PC-3 (cell line): ENCODE measurements around the gene IMP3.

Experiments
- CTCF ChIP-seq: fragments of 300-600 bp; sonication (generic); conservative IDR thresholded peaks from 2 replicates; pipeline ENCODE4 v1.5.1; 2017; ENCODE audit warnings: antibody characterized with exemption, low read depth, mild to moderate bottlenecking, low read length
- EZH2phosphoT487 ChIP-seq: fragments of 300-600 bp; sonication (generic); IDR thresholded peaks from 2 replicates; pipeline ENCODE4 v1.6.1; 2018; ENCODE audit warnings: mild to moderate bottlenecking, antibody characterized with exemption, low read length, borderline replicate concordance

DNA sequence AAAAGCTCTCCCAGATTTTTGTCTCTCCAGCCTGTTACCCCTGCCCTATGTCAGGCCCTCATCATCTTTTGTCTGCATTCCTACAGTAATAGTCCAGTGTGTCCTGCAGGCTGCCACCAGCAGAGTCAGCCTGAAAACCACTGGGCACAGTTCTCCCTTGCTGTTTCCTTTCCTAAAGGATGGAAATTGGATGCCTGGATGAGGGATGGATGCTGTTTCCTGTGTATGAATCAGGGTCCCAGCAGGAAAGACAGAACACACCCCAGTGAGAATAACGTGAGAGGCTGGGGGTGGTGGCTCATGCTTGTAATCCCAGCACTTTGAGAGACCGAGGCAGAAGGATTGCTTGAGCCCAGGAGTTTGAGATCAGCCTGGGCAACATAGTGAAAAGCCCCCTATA, 4.4 kb upstream of the IMP3 start:
- no peak for TF ChIP-seq CTCF
- TF ChIP-seq EZH2phosphoT487: no peak
